Effector CD8-positive, alpha-beta T cell (primary cell): ENCODE data around the gene CORO7.
"Not testable (repeated sequence)": the region's sequence is repeated elsewhere in the genome, so short reads cannot be mapped to it uniquely, and the experiment has no call there.

Experiments
- DNase-seq: peaks from one replicate; lab custom pipeline; 2025; lab: John Stamatoyannopoulos, UW

CORO7 gene

DNA sequence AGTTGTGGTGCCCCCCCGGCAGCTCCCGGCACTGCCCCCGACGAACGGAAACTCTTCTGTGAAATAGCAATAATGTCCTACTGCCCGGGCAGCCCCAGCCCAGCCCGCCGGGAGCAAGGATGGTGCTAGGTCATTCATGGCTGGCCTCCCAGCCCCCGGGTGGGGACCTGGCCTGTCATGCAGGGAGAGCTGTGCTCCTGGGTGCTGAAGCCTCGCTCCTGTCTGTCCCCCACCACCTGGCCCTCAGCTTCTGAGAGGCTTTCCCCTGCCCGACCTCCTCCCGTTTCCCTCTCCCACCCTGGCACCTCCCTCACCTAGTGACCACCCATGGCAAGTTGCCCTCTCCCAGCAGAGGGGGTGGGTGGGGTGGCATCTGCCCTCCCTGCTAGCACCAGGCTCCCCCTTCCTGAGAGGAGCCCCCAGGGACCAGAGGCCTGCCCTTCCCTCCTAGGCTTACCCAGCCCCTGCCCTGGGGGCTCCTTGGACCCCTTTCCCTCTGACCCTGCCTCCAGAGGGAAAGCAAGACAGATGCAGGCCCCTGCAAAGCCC lies 78.8 kb downstream of the CORO7 start:
- DNase-seq: no peak

DNA sequence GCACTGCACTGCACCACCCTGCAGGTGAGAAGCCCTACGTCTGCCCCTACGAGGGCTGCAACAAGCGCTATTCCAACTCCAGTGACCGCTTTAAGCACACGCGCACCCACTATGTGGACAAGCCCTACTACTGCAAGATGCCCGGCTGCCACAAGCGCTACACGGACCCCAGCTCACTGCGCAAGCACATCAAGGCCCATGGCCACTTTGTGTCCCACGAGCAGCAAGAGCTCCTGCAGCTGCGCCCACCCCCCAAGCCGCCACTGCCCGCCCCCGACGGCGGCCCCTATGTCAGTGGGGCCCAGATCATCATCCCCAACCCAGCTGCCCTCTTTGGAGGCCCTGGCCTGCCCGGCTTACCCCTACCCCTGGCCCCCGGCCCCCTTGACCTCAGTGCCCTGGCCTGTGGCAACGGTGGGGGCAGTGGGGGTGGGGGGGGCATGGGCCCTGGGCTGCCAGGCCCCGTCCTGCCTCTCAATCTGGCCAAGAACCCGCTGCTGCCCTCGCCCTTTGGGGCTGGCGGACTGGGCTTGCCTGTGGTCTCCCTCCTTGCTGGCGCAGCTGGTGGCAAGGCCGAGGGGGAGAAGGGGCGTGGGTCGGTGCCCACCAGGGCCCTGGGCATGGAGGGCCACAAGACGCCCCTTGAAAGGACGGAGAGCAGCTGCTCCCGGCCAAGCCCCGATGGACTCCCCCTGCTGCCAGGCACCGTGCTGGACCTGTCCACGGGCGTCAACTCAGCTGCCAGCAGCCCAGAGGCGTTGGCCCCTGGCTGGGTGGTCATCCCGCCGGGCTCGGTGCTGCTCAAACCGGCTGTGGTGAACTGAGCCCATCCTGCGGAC lies 79.5 kb downstream of the CORO7 start:
- no peak for DNase-seq

DNA sequence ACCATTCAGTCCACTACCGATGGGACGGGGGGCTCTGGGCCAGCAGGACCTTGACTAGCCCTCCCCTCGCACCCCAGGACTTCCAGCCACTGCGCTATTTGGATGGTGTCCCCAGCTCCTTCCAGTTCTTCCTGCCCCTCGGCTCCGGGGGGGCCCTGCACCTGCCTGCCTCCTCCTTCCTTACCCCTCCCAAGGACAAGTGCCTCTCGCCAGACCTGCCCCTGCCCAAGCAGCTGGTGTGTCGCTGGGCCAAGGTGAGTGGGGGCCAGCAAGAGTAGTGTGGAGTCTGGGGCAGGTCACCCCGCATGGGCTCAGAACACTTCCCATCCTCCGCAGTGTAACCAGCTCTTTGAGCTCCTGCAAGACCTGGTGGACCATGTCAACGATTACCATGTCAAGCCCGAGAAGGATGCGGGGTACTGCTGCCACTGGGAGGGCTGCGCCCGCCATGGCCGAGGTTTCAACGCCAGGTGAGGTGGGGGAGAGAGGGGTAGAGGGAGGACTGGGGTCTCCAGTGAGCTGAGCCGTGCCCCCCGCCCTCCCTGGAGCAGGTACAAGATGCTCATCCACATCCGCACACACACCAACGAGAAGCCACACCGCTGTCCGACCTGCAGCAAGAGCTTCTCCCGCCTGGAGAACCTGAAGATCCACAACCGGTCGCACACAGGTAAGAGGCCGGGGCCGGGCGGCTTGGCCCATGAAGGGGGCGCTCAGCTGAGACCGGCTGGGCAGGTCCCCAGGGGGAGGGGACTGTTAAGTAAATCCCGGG lies 81.5 kb downstream of the CORO7 start:
- DNase-seq: no peak

DNA sequence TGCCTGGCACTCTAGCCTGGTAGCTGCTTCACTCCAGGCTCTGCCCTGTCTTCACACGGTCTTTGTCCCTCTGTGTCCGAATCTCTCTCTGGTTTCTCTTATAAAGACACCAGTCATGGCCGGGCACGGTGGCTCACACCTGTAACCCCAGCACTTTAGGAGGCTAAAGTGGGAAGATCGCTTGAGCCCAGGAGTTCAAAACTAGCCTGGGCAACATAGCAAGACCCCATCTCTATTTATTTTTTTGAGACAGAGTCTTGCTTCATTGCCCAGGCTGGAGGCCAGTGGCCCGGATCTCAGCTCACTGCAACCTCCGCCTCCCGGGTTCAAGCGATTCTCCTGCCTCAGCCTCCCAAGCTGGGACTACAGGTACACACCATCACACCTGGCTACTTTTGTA lies 82.7 kb downstream of the CORO7 start:
- DNase-seq: not testable (repeated sequence)

DNA sequence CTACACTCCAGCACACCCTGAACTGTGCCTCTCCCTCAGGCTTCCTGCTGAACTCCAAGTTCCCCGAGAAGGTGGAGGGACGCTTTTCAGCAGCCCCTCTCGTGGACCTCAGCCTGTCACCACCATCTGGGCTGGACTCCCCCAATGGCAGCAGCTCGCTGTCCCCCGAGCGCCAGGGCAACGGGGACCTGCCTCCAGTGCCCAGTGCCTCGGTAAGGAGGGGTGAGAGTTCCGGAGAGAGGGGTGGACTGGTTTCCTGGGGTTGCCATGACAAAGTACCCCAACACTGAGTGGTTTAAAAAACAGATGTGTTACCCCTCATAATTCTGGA lies 83.1 kb downstream of the CORO7 start:
- DNase-seq: no peak

DNA sequence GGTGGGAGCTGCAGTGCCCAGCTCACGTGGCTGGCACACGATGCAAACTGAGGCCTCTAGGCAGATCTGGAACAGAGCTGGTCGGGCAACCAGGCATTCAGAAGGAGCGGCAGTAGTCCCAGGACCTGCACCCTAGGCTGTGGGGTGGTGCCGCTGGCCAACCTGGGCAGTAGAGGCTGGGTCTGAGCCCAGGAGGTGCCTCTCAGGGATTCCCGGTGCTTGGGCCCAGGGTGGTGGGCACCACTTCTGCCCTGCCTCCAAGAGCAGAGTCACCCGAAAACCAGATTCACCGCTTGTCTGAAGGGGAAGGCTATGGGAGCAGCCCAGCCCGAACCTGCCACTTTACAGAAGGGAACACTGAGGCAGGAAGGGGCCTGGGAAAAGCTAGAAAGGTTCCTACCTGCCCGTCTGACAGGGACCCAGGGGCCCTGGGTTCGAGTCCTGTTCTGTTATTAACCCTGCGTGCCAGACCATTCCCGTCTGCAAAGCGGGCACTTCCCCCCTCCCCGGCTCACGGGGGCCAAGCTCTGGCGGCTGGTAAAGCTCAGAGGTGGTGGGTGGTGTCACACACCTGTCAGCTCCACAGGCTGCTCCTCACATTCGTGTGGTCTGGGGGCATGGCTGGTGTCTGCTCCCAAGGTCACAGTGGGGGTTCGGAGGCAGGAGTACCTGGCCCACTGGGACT lies 83.6 kb downstream of the CORO7 start:
- DNase-seq: no peak

DNA sequence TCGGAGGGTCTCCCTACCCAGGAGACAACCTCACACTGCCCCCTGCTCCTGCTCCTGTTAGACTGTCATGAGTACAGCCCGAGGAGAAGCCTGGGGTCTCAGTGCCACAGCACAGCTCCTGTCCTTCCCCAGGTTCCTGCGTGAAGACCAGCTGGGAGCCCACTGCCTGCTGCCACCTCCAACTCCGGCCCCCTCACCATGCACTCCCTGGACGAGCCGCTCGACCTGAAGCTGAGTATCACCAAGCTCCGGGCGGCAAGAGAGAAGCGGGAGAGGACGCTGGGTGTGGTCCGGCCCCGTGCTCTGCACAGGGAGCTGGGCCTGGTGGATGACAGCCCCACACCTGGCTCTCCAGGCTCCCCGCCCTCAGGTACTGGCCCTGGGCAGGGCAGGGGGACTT lies 84.3 kb downstream of the CORO7 start:
- DNase-seq: no peak

DNA sequence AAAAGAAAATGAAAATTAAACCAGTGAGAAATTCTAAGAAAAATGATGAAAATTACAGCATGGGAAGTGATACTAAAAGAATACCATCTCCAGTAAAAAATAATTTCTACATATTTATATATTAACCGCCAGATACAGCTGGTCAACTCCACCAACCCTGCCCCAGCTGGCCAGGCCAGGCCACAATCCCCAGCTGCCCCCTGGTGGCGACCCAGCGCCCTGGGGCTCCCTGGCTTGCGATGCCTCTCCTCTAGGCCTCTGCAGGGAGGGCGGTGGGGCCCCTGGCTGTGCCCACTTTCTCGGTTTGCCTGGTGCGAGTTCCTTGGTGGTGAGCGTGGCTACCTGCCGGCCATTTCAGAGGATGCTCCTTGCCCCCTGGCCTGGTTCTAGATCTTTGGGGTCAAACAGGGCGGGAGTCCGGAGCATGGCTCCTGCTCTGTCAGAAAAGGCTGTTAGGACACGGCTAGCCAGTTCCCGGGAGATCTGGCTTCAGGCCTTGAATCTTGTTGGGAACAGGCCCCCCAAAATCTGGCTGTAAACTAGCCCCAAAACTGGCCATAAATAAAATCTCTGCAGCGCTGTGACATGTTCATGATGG lies 86.0 kb downstream of the CORO7 start:
- DNase-seq: peak; percentile 61

DNA sequence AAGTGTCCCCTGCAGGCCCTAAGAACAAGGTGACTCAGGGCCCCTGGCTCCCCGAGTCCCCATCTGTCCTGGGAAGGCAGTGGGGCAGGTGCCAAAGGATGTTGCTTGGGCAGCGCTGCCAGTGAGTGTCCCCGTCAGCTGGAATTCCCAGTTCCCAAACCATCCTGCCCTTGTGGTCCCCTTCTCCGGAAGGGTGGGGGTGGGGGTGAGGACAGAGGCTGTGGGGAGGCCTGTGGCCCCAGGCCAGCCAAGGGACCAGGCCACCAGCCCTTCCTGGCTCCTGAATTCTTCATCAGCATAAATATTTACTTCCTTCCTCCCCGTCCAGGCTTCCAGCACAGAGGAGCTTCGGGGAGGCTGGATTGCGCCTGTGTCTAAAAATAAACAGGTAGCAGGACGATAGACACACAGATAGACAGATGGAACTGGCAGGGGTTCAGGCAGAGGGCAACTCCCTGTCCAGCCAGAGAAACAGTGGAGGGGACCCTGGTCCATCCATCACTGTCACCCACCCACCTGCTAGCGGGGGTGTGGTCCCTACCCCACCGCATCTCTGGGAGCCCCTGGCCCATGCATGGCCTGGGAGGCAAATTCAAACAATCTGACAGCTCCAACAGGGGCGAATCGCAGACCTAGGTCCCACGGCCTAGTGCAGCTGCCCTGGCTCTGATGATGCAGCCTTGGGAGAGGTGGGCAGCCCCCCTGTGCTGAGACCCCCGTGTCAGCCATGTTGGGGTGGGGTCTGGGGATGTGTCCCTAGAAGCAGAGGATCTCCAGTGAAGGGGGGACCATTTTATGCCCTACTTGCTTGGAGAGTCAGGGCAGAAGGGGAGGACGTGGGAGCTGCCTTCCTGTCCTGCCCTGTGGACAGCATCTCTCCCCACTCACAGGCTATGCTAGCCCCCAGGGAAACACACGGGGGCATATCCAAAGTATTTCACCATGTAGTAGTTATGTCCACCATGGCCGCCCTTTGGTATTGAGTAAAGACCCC lies 87.3 kb downstream of the CORO7 start:
- DNase-seq: no peak

DNA sequence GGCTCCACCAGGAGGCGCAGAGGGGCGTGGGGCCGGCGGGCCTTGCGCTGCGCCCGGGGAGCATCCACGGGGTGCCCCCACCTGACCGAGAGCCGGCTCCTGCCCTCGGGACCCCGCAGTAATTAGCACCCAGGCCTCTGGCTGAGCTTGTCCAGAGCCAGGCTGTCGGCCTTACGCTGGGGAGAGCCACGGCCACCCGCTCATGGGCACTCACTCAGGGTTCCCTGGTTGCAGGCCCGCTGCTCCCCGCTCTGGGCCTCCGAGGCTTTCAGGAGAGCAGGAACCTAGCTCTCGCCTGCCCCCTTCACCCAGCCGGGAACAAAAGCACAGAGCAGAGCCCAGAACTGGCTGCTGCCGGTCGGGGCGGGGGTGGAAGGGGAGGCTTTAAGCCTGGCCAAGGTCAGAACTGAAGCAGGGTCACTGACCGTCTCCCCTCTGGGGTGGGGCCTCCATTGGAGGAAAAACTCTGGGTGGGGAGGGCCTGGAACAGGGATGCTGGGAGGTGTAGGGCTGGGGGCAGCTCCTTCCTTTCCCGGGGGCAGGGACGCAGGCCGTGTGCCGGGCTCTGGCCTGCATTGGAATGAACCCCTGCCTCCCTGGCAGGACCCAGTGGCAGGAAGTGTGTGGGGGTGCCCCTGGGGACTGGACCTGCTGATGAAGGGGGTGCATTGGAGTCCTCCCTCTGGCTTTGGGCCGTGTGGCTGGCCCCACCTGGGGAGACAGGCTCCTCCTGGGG lies 88.2 kb downstream of the CORO7 start:
- DNase-seq: peak; percentile 33

DNA sequence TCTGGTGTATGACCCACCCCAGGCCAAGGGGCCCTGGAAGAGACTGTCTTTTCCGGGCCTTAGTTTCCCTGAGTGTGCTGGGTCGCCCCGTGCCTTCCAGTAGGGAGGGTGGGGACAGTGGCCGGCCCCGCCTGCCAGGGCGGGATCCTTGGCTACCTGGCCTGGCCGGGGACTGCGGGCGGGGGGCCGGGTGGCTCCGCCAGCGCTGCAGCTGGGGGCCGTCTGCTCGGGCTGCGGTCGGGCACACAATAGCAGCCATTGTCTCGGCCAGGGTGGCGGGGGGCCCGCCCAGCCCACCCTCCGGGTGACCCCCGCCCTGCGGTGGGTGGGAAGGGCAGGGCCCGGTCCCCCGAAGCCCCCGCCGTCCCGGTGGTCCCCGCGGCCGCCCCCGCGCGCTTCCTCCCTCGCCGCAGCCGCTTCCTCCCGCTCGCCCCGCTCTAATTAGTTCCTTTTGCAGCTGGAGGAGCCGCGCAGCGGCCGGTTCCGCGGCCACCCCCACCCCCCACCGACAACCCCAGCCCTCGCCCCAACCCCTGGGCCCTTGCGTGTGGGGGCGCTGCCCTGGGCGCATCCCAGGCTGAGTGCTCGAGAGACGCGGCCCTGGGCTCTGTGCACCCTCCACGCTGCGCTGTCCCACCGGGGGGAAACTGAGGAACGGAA lies 88.9 kb downstream of the CORO7 start:
- no peak for DNase-seq

DNA sequence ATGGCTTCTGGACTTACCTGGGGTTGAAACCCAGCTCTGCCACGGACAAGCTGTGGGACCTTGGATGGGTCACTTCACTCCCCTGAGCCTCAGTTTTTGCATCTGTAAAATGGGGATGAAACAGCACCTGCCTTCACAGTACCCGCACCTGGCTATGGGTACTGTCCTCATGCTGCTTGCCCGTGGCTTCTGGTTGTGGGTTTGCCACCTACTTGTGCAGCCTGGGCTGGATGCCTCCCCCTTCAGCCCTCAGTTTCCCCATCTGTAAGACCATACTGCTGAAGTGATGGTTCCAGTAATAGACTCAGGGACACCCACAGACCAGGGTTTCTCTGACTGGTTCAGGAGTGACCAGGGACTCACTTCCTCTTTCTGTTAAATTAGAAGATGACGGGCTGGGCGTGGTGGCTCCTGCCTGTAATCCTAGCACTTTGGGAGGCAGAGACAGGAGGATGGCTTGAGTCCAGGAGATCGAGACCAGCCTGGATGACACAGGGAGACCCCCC lies 91.1 kb downstream of the CORO7 start:
- no peak for DNase-seq

DNA sequence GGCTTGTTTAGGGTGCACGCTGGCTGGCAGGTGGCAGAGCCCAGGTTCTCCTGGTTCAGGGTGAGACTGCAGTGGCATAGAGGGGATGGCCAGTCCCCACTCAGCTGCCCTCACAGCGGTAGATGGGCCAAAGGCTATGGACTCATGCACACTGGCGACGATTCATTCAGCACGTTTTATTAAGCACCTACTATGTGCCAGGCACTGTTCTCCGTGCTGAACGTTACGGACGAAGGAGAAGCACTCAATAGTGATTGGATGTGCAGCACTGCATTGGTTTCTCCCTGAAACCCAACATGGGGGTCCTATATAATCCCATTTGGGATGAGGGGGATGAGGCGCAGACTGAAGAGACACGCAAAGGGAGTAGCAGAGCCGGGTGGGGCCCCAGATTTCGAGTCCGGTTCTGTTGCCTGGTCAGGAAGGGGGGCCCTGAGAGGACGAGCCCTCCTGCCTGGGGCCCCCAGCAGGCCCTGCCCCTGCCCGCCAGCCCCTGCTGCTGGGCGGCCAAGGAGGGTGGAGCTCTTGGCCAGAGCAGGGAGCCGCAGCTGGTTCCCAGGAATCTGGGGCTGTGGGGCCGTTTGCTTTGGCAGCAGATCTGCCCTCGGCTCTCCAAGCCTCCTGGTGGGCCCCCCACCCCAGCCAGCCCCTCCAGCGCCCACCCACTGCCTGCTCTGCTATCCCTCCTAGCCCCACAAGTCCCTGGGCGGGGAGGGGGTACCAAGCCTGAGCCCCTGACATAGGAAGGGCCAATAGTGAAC lies 91.7 kb downstream of the CORO7 start:
- no peak for DNase-seq

DNA sequence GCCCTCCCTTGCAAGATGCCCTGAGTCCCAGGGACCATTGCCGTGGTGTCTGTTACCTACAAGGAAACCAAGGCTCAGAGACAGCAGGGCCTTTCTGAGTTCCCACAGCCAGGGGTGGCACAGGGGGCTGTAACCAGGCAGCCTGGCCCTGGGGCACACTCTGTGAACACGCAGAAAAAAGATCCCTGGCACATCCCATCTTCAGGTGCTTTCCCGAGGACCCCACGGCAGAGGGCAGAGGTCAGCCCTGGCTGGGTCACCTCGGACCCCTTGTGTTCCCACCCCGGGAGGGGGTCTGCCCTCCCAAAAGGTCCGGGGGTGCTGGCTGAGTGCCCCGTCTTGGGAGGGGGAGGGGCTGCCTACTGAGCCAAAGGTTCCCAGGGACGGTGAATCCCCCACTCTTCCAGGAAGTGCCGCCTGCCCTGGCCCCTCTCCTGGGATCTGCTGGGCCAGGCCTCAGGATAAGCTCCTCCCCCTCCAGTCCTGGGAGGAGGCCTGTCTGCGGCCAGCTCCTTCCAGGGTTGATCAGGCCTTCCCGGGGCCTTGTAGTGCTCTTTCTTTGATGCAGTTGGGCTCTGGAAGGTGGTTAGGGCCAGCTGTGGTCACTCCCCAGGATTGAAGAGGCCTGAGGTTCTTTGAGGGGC lies 92.4 kb downstream of the CORO7 start:
- no peak for DNase-seq

DNA sequence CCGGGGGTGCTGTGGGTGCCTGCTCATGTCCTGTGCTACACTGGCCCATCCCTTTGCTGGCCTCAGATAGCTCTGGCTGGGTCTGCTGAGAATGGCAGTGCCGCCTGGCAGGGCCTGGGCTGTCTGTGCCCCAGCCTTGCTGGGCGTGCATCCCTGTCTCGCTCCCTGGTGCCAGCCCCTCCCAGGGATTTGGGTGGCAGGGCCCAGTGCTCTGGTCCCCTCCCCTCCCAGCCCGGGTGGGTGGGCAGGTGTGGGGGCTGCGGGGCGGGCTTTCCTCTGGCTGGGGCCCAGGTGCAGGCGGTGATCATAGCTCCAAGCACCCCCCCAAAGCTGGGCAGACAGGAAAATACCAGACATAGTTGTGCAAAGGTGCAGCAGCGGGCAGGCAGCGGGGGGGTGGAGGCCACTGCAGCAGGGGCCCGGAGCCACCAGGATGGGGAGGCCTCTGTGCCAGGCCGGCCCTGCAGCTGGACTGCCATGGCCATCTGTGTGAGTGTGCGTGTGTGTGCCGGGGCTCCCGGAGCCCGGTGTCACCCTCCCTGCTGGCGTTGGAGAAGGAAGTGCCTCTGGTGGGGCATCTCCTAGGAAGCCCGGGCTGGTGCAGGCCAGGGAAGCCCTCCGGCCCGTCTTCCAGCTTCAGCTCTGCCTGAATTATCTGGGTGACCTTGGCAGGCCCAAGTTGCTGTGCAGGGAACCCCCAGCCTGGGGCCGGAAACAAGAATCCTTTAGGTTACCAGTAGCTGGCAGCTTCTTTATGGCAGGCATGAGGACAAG lies 93.1 kb downstream of the CORO7 start:
- no peak for DNase-seq

DNA sequence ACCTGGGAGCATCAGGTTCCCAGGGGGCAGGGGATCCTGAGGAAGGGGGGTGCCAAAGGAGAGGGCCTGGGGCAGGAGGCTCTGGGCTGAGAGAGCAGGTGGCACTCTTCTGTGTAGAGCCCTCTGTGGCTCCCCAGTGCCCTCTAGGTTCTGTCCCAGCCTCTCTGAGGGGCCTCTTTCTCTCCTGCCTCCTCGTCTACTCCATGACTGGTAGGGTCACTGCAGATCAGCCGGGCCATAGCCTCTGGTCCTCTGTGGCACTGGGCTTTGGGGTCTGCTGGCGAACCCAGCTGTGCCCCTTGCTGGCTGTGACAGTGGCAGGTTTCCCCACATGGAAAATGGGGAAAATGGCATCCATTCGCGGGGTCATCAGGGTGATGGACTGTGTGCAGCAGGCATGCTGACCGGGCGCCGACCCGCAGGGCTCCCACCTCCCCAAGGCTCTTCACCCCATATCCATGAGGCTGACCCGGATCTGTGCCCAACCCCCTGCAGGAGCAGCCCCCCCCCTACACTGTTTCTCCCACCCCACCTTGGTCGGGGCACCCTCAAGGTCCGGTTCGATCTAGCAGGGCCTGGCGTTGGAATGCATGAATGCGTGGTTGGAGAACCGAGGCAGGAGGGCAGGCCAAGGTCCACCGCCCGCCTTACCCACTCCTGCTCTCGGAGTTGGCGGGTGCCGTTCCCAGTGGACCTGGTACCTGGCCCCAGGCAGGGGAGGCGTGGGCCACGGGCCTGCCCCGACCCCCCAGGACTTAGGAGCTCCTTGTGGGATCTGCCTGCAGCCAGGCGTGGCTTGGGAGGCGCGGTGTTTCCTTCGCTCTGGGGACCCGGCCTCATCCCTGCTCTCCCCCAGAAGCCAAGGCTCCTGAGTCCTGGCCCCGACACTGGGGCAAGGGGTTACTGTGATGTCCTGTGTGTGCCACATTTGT lies 94.0 kb downstream of the CORO7 start:
- DNase-seq: no peak
